Panc1 (cell line): Measurements from ENCODE around the gene SLC4A4. TPM values are rescaled to one million over a fixed set of nuclear protein-coding genes. Genes with fewer than 3 reads are reported as not detected.

ENCODE experiments used
- ATAC-seq: fragments of 200-7000 bp; cut with Tn5 transposase; 2 replicates; pipeline ENCODE4 v1.9.1; 2020; ENCODE audit warnings: mild to moderate bottlenecking, moderate library complexity
- BruUV-seq: library from RNA; stranded (reverse); fragments of 400-500 nt; replicated peaks from 2 replicates; lab custom pipeline; 2021; lab: Mats Ljungman, UMichigan
- CTCF ChIA-PET: fragments of 300-600 bp; sonication (Branson Sonifier 250); formaldehyde crosslinking; loops from one replicate; lab custom pipeline; 2022; ENCODE audit warnings: antibody characterized with exemption; lab: Charles Lee
- POLR2A ChIA-PET: fragments of 300-600 bp; sonication (Branson Sonifier 250); formaldehyde crosslinking; loops from one replicate; lab custom pipeline; 2022; ENCODE audit warnings: antibody characterized with exemption; lab: Charles Lee
- DNase-seq: peaks from one replicate; pipeline ENCODE4 v3.0.0-alpha.2; 2010; ENCODE audit warnings: low read depth, low spot score
- H3K27ac ChIP-seq: 2 replicates; pipeline ENCODE4 v1.5.1; 2011; ENCODE audit warnings: mild to moderate bottlenecking, low read length, inconsistent platforms
- H3K27me3 ChIP-seq: fragments of 200-500 bp; sonication (Bioruptor generic); 2 replicates; pipeline ENCODE4 v1.6.0; 2014; ENCODE audit warnings: low read length, inconsistent platforms; ENCODE audit not compliant: control insufficient read depth, insufficient read depth
- H3K36me3 ChIP-seq: fragments of 200-500 bp; sonication (Bioruptor generic); 2 replicates; pipeline ENCODE4 v1.5.1; 2014; ENCODE audit warnings: inconsistent platforms, mild to moderate bottlenecking, low read length, moderate library complexity; ENCODE audit not compliant: control insufficient read depth, insufficient read depth
- H3K4me1 ChIP-seq: 2 replicates; pipeline ENCODE4 v1.5.1; 2011; ENCODE audit warnings: inconsistent platforms, mild to moderate bottlenecking, low read length, moderate library complexity; ENCODE audit not compliant: control insufficient read depth, insufficient read depth
- H3K4me3 ChIP-seq, 2 experiments: 2 replicates each; pipeline ENCODE4 v1.5.1; 2011 to 2012; ENCODE audit warnings: low read depth in 2 of 2, low read length in 2 of 2, mild to moderate bottlenecking in 2 of 2, inconsistent platforms in 1 of 2, moderate library complexity in 1 of 2
- H3K9me3 ChIP-seq: fragments of 200-500 bp; sonication (Bioruptor generic); 2 replicates; pipeline ENCODE4 v1.5.1; 2014; ENCODE audit warnings: low read depth, mild to moderate bottlenecking, inconsistent platforms, low read length, moderate library complexity; ENCODE audit not compliant: control insufficient read depth, insufficient read depth
- POLR2AphosphoS5 ChIP-seq: IDR thresholded peaks from 2 replicates; pipeline ENCODE4 v1.6.1; 2012; ENCODE audit warnings: mild to moderate bottlenecking, low read depth, low read length, moderate library complexity
- SIN3A ChIP-seq: IDR thresholded peaks from 2 replicates; pipeline ENCODE4 v1.6.1; 2012; ENCODE audit warnings: low read depth, mild to moderate bottlenecking, low read length, moderate library complexity, borderline replicate concordance; ENCODE audit not compliant: insufficient read depth
- TCF7L2 ChIP-seq: IDR thresholded peaks from 2 replicates; pipeline ENCODE4 v1.6.1; 2011; ENCODE audit warnings: mild to moderate bottlenecking, low read depth, low read length, inconsistent platforms
- in situ Hi-C: cut with HindIII; loops from 2 replicates; pipeline ENCODE4 v1.10.0; 2016; ENCODE audit warnings: low sequenced_read_pairs, low pct_unique_long_range_greater_than_20kb
- intact Hi-C: fragments of 100-400 bp; cut with micrococcal nuclease; formaldehyde crosslinking; loops from one replicate; pipeline ENCODE4 v1.10.0; 2022; ENCODE audit not compliant: unreplicated experiment
- total RNA-seq: library from RNA; stranded (reverse); gene quantifications from one replicate; pipeline ENCODE4 v1.2.1, GENCODE V29; 2021; ENCODE audit not compliant: unreplicated experiment
- TF ChIP-seq, protein P1 (sequence below): fragments of 450-650 bp; IDR thresholded peaks from 2 replicates; pipeline ENCODE4 v1.5.1; 2017; ENCODE audit warnings: mild to moderate bottlenecking
- TF ChIP-seq, protein P2 (sequence below), 2 experiments: IDR thresholded peaks; 2 replicates each; pipeline ENCODE4 v1.6.1; 2011 to 2012; ENCODE audit warnings: low read depth in 2 of 2, control low read depth in 1 of 2, low read length in 1 of 2, mild to moderate bottlenecking in 1 of 2, moderate library complexity in 1 of 2; ENCODE audit not compliant: insufficient read depth in 1 of 2

The SLC4A4 gene
- total RNA-seq, 1 experiment from 2014 or later = 0.26 TPM

DNA sequence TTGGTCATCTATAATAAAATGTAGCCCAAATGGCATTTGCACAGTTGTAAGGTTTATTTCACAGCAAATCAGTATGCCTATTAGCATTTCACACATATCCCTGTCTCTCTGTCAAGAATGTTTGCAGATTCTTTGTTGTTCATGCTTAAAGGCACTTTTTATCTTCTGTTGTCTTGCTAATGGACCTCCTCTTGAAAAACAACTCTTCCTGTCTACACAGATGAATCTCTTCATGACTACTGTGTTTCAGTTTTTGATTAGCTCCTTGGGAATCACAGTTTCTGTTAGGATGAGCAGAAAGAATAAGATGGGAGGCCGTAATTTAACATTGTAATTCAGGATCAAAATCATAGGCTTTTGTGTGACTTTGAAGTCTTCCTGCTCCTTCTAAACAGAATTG lies 35.5 kb upstream of the SLC4A4 start:
- BruUV-seq = no TSS peak
- ATAC-seq (no peak), DNase-seq (no peak)
- H3K36me3 ChIP-seq = no peaks in the 10 kb centered on the region
- no peaks in the 10 kb centered on the region for H3K4me1 ChIP-seq
- H3K27ac ChIP-seq = no peak overlapping the region
- intact Hi-C loops (no loop called here), in situ Hi-C loops (no loop called here)
- no peak for TF ChIP-seq TCF7L2
- TF ChIP-seq, protein P1, sequence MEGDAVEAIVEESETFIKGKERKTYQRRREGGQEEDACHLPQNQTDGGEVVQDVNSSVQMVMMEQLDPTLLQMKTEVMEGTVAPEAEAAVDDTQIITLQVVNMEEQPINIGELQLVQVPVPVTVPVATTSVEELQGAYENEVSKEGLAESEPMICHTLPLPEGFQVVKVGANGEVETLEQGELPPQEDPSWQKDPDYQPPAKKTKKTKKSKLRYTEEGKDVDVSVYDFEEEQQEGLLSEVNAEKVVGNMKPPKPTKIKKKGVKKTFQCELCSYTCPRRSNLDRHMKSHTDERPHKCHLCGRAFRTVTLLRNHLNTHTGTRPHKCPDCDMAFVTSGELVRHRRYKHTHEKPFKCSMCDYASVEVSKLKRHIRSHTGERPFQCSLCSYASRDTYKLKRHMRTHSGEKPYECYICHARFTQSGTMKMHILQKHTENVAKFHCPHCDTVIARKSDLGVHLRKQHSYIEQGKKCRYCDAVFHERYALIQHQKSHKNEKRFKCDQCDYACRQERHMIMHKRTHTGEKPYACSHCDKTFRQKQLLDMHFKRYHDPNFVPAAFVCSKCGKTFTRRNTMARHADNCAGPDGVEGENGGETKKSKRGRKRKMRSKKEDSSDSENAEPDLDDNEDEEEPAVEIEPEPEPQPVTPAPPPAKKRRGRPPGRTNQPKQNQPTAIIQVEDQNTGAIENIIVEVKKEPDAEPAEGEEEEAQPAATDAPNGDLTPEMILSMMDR = no peak
- TF ChIP-seq, protein P2, sequence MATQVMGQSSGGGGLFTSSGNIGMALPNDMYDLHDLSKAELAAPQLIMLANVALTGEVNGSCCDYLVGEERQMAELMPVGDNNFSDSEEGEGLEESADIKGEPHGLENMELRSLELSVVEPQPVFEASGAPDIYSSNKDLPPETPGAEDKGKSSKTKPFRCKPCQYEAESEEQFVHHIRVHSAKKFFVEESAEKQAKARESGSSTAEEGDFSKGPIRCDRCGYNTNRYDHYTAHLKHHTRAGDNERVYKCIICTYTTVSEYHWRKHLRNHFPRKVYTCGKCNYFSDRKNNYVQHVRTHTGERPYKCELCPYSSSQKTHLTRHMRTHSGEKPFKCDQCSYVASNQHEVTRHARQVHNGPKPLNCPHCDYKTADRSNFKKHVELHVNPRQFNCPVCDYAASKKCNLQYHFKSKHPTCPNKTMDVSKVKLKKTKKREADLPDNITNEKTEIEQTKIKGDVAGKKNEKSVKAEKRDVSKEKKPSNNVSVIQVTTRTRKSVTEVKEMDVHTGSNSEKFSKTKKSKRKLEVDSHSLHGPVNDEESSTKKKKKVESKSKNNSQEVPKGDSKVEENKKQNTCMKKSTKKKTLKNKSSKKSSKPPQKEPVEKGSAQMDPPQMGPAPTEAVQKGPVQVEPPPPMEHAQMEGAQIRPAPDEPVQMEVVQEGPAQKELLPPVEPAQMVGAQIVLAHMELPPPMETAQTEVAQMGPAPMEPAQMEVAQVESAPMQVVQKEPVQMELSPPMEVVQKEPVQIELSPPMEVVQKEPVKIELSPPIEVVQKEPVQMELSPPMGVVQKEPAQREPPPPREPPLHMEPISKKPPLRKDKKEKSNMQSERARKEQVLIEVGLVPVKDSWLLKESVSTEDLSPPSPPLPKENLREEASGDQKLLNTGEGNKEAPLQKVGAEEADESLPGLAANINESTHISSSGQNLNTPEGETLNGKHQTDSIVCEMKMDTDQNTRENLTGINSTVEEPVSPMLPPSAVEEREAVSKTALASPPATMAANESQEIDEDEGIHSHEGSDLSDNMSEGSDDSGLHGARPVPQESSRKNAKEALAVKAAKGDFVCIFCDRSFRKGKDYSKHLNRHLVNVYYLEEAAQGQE (IDR thresholded peaks at IDR 0.05; ENCODE audit: insufficient read depth in 1 of 2, low read depth in 2 of 2, low read length in 1 of 2) = no peak
- TF ChIP-seq SIN3A = no peak
- TF ChIP-seq POLR2AphosphoS5 = no peak
- CTCF ChIA-PET = no interaction called here
- no peaks in the 10 kb centered on the region for H3K9me3 ChIP-seq
- no peak overlapping the region for H3K4me3 ChIP-seq
- no peaks in the 10 kb centered on the region for H3K27me3 ChIP-seq
- POLR2A ChIA-PET = no interaction called here

DNA sequence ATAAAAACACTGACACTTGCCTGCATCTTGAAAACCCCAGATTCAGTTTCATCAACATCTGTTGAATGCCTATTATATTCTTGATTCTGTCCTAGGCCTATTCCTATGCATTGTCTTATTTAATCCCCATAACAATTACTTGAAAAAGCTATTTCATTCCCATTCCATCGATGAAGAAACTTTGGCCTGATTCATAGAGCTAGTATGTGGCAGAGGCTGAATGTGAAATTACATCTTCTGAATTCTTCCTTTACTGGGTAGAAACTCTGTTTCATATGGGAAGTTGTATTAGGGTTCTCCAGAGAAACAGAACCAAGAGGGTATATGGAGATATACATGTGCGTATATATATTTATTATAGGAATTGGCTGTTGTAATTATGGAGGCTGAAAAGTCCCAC lies 35.0 kb upstream of the SLC4A4 start:
- Histone ChIP-seq H3K9me3 (no peaks in the 10 kb centered on the region), H3K4me3 (no peak overlapping the region), H3K4me1 (no peaks in the 10 kb centered on the region), H3K27me3 (no peaks in the 10 kb centered on the region), H3K27ac (no peak overlapping the region), H3K36me3 (no peaks in the 10 kb centered on the region)
- DNase-seq (no peak), ATAC-seq (no peak)
- TF ChIP-seq POLR2AphosphoS5 (no peak), TCF7L2 (no peak), SIN3A (no peak)
- TF ChIP-seq, protein P1 = no peak
- TF ChIP-seq, protein P2 (IDR thresholded peaks at IDR 0.05; ENCODE audit: insufficient read depth in 1 of 2, low read depth in 2 of 2, low read length in 1 of 2) = no peak
- ChIA-PET POLR2A (no interaction called here), CTCF (no interaction called here)
- BruUV-seq = no TSS peak
- intact Hi-C loops (no loop called here), in situ Hi-C loops (no loop called here)
